Loucy (cell line): ENCODE results near the gene GLIPR2.

Experiments used
- H2AFZ ChIP-seq: fragments of 200-600 bp; sonication (generic); 2 replicates; pipeline ENCODE4 v1.6.0; 2016; ENCODE audit warnings: antibody characterized with exemption, mild to moderate bottlenecking, low read length, moderate library complexity
- H3F3A ChIP-seq: fragments of 200-600 bp; 2 replicates; pipeline ENCODE4 v1.6.0; 2016; ENCODE audit warnings: antibody characterized with exemption, low read depth, mild to moderate bottlenecking
- H3K27me3 ChIP-seq: fragments of 200-600 bp; sonication (generic); 2 replicates; pipeline ENCODE4 v1.6.1; 2014; ENCODE audit warnings: low read length, mild to moderate bottlenecking; ENCODE audit not compliant: insufficient read depth, poor library complexity, severe bottlenecking
- H3K36me3 ChIP-seq: fragments of 200-600 bp; sonication (generic); 2 replicates; pipeline ENCODE4 v1.6.1; 2016; ENCODE audit warnings: low read length; ENCODE audit not compliant: insufficient read depth
- H3K4me1 ChIP-seq: fragments of 200-600 bp; sonication (generic); 2 replicates; pipeline ENCODE4 v1.5.1; 2014; ENCODE audit warnings: low read length, mild to moderate bottlenecking; ENCODE audit not compliant: insufficient read depth, poor library complexity, severe bottlenecking
- H3K4me2 ChIP-seq: fragments of 200-600 bp; sonication (generic); 2 replicates; pipeline ENCODE4 v1.6.0; 2014; ENCODE audit warnings: antibody characterized with exemption, low read length, low read depth, mild to moderate bottlenecking; ENCODE audit not compliant: poor library complexity, severe bottlenecking
- H3K4me3 ChIP-seq: fragments of 200-600 bp; sonication (generic); 2 replicates; pipeline ENCODE4 v1.5.1; 2014; ENCODE audit warnings: low read length, mild to moderate bottlenecking, mixed read lengths; ENCODE audit not compliant: poor library complexity, severe bottlenecking
- H3K79me2 ChIP-seq: fragments of 200-600 bp; sonication (generic); 2 replicates; pipeline ENCODE4 v1.6.1; 2014; ENCODE audit warnings: low read length; ENCODE audit not compliant: insufficient read depth
- H3K9ac ChIP-seq: fragments of 200-600 bp; sonication (generic); 2 replicates; pipeline ENCODE4 v1.6.0; 2014; ENCODE audit warnings: mild to moderate bottlenecking, low read depth, low read length, moderate library complexity; ENCODE audit not compliant: poor library complexity, severe bottlenecking
- H3K9me2 ChIP-seq: fragments of 200-600 bp; sonication (generic); replicated peaks from 2 replicates; pipeline ENCODE4 v1.6.1; 2016; ENCODE audit warnings: low read depth, low read length, mixed read lengths
- H3K9me3 ChIP-seq: fragments of 200-600 bp; sonication (generic); 2 replicates; pipeline ENCODE4 v1.6.1; 2014; ENCODE audit warnings: mild to moderate bottlenecking, antibody characterized with exemption, low read length, low read depth; ENCODE audit not compliant: insufficient read depth
- H4K20me1 ChIP-seq: fragments of 200-600 bp; sonication (generic); 2 replicates; pipeline ENCODE4 v1.6.0; 2014; ENCODE audit warnings: antibody characterized with exemption, low read length, mild to moderate bottlenecking; ENCODE audit not compliant: insufficient read depth, poor library complexity, severe bottlenecking
- EZH2phosphoT487 ChIP-seq: fragments of 200-600 bp; IDR thresholded peaks from 2 replicates; pipeline ENCODE4 v1.6.1; 2018; ENCODE audit warnings: antibody characterized with exemption, mild to moderate bottlenecking, moderate library complexity, borderline replicate concordance
- TF ChIP-seq, protein P1 (sequence below): fragments of 200-600 bp; sonication (generic); conservative IDR thresholded peaks from 2 replicates; pipeline ENCODE4 v1.5.1; 2014; ENCODE audit warnings: mild to moderate bottlenecking, antibody characterized with exemption, low read length

The GLIPR2 gene

DNA sequence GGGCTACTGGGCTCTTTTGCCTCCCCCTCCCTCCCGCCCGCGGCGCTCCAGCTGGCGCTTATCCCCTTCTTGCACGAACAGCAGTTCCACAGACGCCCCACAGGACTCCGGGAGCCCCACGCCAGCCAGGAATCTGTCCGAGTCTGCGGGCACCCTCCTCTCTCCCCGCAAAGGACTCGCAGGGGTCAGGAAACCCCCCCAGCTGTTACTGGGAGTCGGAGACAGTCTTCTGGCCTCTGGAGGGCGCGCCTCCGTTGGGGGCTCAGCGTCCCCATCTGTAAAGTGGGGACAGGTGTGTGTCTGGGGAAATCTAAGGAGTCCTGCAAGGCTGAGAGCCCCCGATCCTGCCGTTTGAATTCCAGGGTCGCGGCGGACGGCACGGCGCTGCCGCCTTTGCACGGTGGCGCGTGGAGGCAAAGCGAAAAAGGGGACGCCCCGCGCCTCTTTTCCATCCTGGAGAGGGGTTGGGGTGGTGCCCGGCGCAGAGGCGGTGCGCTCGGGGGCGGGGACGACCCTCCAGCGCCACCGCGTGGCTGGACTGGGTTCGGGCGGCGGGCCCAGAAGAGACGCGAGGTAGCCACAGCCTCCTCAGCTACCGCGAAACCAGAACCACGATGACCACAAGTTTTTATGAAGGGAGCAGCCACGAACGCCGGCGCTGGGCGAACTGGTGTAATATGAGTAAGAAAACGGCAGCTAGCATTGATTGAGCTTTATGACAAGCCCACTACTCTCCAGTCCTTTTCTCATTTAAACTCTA lies 29.8 kb downstream of the GLIPR2 start:
- Histone ChIP-seq H3K9me2 (no peaks in the 10 kb centered on the region), H3F3A (no peaks in the 10 kb centered on the region), H3K79me2 (no peaks in the 10 kb centered on the region), H3K27me3 (no peaks in the 10 kb centered on the region), H3K36me3 (no peaks in the 10 kb centered on the region), H4K20me1 (no peaks in the 10 kb centered on the region), H3K4me3 (peak overlapping the region; percentile 44), H3K4me1 (no peaks in the 10 kb centered on the region), H3K4me2 (peak overlapping the region; percentile 46), H3K9ac (no peak overlapping the region), H2AFZ (peak overlapping the region; percentile 60; the same call in 1 of the 2 replicates), H3K9me3 (no peaks in the 10 kb centered on the region)
- TF ChIP-seq, protein P1, sequence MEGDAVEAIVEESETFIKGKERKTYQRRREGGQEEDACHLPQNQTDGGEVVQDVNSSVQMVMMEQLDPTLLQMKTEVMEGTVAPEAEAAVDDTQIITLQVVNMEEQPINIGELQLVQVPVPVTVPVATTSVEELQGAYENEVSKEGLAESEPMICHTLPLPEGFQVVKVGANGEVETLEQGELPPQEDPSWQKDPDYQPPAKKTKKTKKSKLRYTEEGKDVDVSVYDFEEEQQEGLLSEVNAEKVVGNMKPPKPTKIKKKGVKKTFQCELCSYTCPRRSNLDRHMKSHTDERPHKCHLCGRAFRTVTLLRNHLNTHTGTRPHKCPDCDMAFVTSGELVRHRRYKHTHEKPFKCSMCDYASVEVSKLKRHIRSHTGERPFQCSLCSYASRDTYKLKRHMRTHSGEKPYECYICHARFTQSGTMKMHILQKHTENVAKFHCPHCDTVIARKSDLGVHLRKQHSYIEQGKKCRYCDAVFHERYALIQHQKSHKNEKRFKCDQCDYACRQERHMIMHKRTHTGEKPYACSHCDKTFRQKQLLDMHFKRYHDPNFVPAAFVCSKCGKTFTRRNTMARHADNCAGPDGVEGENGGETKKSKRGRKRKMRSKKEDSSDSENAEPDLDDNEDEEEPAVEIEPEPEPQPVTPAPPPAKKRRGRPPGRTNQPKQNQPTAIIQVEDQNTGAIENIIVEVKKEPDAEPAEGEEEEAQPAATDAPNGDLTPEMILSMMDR, result peak; percentile 80
- TF ChIP-seq EZH2phosphoT487, result no peak

DNA sequence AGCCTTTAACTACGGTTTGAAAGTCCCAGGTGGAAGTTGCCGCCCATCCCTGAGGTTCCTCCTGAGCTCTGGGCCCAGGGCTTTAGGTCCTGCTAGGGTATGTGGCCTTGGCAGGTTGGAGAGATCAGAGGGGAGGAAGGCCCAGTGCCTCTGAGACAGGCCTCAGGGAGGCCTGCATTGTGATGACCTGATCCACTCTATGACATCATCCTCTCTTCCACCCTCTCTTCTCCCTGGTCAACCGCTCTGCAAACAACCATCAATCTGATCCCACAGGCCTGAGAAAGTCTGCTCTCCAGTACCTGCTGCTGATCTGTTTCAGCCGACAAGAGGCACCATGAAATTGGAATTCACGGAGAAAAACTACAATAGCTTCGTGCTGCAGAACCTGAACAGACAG lies 32.6 kb downstream of the GLIPR2 start, which contains the start of gene CCIN:
TSS of gene CCIN (plus strand) at position 223 of the 400 bp plus-strand sequence. CDS start at position 338, 115 bp downstream.
- H3K4me3 ChIP-seq, result no peak within 1 kb of the TSS

DNA sequence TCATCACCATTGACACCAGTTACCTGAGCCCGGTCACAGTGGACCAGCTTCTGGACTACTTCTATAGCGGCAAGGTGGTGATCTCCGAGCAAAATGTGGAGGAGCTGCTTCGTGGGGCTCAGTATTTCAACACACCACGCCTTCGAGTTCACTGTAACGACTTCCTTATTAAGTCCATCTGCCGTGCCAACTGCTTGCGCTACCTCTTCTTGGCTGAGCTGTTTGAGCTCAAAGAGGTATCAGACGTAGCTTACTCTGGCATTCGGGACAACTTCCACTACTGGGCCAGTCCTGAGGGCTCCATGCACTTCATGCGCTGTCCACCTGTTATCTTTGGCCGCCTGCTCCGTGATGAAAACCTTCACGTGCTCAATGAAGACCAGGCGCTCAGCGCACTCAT lies 33.2 kb downstream of the GLIPR2 start:
- Histone ChIP-seq H3K4me3 (no peak overlapping the region), H3K4me1 (no peaks in the 10 kb centered on the region), H3K9ac (no peak overlapping the region), H4K20me1 (no peaks in the 10 kb centered on the region), H3K9me3 (no peaks in the 10 kb centered on the region), H3K4me2 (no peak overlapping the region), H3K9me2 (no peaks in the 10 kb centered on the region), H3K79me2 (no peaks in the 10 kb centered on the region), H3K27me3 (no peaks in the 10 kb centered on the region), H3K36me3 (no peaks in the 10 kb centered on the region), H3F3A (no peaks in the 10 kb centered on the region), H2AFZ (no peak overlapping the region)
- TF ChIP-seq, protein P1, result no peak
- no peak for TF ChIP-seq EZH2phosphoT487

More for the DNA sequence above, 32.6 kb downstream of the GLIPR2 start, which contains the start of gene CCIN:
- no peaks in the 10 kb centered on the region for H3F3A ChIP-seq
- TF ChIP-seq EZH2phosphoT487, result no peak
- no peaks in the 10 kb centered on the region for H3K4me1 ChIP-seq
- H3K9me3 ChIP-seq, result no peaks in the 10 kb centered on the region
- no peaks in the 10 kb centered on the region for H3K79me2 ChIP-seq
- H3K27me3 ChIP-seq, result no peaks in the 10 kb centered on the region
- no peak within 1 kb of the TSS for H3K9ac ChIP-seq
- H3K36me3 ChIP-seq, result no peaks in the 10 kb centered on the region
- no peak within 1 kb of the TSS for H3K4me2 ChIP-seq
- H4K20me1 ChIP-seq, result no peaks in the 10 kb centered on the region
- H3K9me2 ChIP-seq, result no peaks in the 10 kb centered on the region
- no peak within 1 kb of the TSS for H2AFZ ChIP-seq
